ENCODE measurements around the gene ZNF407.

GRCh38 chr18:74820160-74820780 lies 222.6 kb downstream of the ZNF407 start:
- TF ChIP-seq MAX (IDR thresholded peaks at IDR 0.05) (no peak), USF1 (IDR thresholded peaks at IDR 0.05) (no peak)

Measured in Ishikawa (cell line).